SK-MEL-5 (cell line): ENCODE measurements around the gene MYH11. TPM values are rescaled to one million over a fixed set of nuclear protein-coding genes. Genes with fewer than 3 reads are reported as not detected.

Source experiments
- DNase-seq: peaks from one replicate; pipeline ENCODE4 v3.0.0-alpha.2; 2016; ENCODE audit warnings: low read depth, low spot score
- in situ Hi-C: cut with HindIII; loops from 2 replicates; pipeline ENCODE4 v1.10.0; 2016; ENCODE audit warnings: low sequenced_read_pairs, high pct_unique_total_duplicates, low pct_unique_long_range_greater_than_20kb
- total RNA-seq: library from RNA; depleted of rRNA; stranded (reverse); fragments of >200 nt; shearing (Covaris generic); gene quantifications from 2 replicates; pipeline ENCODE4 v1.2.3, GENCODE V29; 2014

Gene MYH11
- total RNA-seq, 1 experiment from 2014 or later = not detected

GRCh38 chr16:15881794-15882379, 25.1 kb upstream of the MYH11 start:
- in situ Hi-C loops = no loop called here
- no peak for DNase-seq

- no peak for DNase-seq
- in situ Hi-C loops = no loop called here
Observed at GRCh38 chr16:15880434-15881308, 23.8 kb upstream of the MYH11 start.

DNA sequence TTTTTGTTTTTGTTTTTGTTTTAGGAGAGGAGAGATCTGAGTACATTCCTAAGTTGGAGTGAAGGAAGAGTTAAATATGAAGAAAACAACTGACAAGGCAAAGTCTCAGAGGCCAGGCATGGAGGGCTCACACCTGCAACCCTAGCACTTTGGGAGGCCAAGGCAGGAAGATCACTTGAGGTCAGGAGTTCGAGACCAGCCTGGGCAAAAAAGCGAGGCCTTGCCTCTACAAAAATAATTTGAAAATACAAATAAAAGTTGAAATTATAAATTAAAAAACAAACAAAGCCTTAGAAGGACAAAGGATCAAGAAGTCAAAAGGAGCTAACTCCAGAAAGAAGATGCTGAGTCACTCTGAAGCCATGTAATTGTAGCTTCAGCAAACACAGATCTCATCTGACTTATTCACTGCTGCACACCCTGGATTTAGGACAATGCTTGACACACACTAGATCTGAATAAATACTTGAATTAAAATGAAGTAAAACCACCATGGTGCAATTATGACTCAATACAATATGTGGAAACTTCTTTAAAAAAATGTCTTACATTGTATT, 22.5 kb upstream of the MYH11 start:
- peak; percentile 17 for DNase-seq
- in situ Hi-C loops = no loop called here

DNA sequence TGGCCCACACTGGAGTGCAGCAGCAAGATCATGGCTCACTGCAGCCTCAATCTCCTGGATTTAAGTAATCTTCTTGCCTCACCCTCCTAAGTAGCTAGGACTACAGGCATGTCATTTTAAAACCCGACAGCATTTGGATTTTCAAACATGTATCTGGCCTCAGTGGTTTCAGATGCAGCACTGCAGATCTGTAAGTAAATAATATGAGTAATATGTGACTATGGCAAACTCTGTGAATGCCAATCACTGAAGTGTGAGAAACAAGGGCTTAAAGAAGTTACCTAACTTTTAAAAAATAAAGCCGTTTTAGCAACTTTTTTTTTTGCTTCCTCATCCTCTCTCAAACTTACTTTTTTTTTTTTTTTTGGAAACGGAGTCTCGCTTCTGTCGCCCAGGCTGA, 19.7 kb upstream of the MYH11 start:
- no peak for DNase-seq
- in situ Hi-C loops = no loop called here

DNA sequence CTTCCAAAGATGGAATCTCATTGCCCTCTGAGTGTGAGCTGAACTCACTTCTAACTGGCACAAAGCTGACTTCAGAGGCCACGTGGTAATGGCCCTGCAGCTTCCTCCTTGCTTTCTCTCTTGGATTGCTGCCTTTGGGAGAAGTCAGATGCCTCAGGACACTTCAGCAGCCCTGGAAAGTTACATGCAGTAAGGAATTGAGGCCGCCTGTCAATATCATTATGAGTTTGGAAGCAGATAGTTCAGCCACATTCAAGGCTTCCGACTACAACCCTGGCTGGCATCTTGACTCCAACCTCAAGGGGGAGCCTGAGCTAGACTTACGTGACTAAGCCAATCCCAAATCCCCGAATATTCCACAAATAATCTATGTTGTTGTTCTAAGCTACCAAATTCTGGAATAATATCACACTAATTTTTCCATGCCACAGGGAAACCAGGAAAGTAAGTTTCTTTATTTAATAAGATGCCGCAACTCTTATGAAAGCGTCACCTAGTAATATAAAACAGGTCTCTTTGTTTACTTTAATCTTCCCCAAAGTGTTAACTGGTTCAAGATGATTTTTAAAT, 18.0 kb upstream of the MYH11 start:
- in situ Hi-C loops = no loop called here
- DNase-seq = peak; percentile 81

DNA sequence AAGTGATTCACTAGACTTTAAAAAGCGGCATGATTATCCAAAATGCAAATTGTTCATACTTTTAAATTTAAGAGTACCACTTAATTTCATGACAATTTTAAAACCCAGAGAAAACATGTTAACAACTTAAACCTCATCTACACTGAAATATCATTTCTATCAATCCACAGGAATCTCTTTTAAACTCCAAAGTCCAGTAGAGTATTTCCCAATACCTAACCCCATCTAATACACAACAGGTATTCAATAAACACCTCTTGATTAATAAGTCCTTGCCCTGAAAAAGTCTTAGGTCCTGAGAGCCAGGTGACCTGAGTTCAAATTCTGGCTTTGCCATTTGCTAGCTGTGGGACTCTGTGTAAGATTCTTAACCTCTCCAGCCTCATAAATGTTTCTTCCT, 16.9 kb upstream of the MYH11 start:
- no peak for DNase-seq
- in situ Hi-C loops = no loop called here

GRCh38 chr16:15873301-15873700, 16.5 kb upstream of the MYH11 start:
- in situ Hi-C loops = no loop called here
- no peak for DNase-seq

- in situ Hi-C loops = no loop called here
- DNase-seq = no peak
Observed at GRCh38 chr16:15870011-15870410, 13.2 kb upstream of the MYH11 start.

DNA sequence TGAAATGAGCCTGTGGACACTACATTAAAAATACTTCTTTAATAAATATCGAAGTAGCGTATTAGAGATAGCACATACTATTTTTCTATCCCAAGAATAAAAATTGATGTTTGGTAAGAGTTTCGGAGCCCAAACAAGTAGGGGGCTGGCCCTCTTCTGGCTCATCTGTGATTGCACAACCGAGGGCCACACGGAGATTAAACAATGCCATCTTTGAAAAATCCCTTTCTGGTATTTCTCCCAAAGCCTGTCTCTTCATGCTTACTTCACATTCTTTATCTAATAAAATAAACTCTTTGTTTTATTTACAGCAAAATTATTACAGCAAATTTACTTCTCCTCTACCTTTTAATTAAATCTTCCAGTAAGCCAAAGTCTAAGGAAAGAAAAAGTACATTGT, 9.6 kb upstream of the MYH11 start:
- DNase-seq = peak; percentile 77
- in situ Hi-C loops = no loop called here

DNA sequence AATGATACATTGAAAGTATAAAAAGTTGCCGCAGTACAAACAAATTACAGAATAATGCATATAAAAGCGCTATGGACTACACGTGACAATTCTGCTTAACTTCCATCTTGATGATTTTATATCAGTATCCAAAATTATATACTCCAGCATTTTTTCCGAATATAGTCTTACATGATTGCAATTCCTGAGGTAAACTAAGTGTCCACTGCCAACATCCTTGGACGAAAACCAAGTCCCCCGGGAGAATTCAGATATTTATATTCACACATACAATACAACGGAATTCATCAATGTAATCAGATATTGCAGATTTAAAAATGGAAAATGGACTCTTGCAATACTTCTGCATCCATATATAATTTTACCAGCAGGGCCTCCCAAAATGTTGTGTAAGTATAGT, 8.9 kb upstream of the MYH11 start:
- no peak for DNase-seq
- in situ Hi-C loops = no loop called here

- in situ Hi-C loops = no loop called here
- no peak for DNase-seq
Observed at GRCh38 chr16:15864939-15865338, 8.1 kb upstream of the MYH11 start.

DNA sequence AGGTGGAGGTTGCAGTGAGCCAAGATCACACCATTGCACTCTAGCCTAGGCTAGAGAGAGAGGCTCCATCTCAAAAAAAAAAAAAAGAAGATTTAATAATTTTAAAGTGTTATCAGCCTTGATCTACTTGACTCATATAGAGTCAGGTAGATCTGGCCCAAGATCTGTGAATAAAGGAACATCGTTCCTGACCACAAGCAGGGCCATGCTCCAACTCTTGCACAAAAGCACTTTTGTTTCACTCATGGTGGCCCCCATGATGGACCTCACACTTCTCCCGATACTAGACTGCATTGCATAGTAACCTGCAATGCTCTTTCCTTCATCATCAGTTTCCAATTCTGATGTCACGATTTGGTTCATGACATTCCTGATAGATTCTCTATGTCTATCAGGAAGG, 5.2 kb upstream of the MYH11 start:
- peak; percentile 14 for DNase-seq
- in situ Hi-C loops = no loop called here

DNA sequence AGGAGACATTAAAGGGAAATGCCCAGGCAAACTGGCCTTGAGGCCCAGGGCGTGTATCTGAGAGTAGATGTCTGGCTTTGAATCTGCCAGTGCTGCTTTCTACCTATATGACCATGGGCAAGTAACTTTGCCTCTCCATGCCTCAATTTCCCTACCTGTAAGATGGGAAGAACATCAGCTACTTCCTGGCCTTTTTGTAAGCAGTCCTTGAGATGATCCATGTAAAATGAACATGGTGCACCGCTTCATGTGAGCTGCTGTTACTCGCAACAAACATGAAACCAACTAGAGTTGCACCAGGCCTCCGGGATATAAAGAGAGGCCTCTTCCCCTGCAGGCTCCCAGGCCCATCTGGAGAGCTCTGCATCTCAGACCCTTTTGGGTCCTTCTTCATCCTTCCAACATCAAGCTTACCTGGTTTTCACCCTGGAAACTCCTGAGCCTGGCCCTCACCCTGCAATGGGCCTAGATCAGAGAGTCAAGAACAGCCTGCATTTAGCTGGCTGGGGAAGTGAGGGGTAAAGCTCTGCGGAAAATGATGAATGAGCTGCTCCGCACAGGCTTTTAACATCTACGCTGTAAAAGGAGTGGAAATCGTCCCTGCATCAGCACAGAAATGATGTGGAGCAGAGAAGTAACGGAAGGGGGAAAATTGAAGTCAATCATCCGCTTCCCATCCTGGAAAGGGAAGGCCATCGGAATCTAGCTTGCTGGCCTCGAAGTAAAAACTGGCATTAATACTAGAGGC, 2.3 kb upstream of the MYH11 start:
- no peak for DNase-seq
- in situ Hi-C loops = no loop called here

DNA sequence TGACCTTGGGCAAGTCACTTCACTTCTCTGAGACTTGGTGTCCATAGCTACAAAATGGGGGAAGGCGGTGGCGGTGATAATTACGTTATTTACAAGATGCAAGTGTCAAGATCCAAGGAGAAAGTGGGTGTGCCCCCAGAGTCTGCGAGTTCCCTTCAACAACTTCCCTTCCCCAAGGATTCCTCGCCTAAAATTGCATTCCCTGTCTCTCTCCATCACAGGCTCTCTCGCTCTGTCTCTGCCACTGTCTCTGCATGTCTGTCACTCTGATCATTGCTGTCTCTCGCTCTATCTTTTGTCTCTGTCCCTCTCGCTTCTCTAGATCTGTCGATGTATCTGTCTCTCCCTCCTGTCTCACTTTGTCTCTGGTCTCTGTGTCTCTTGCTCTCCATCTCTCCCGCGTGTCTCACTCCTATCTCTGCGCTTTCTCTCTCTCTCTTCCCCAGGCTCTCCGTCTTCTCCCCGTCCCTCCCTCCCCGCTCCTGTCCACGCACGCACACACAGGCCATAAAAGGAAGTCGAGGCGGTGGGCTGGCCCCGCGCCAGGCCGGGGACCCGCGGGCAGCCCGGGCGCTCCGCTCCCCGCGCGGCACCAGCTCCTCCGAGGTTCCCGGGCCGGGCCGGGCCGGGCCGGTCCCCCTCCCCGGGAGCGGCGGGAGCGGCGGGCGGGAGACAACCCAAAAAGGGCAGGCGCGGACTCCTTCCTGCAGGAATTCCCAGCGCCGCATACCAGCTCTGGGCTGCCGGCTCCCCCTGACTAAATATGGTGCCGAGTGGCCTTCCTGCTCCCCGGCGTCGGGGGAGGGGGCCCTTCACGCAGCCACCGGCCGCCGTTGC, 1.1 kb upstream of the MYH11 start:
- in situ Hi-C loops = no loop called here
- no peak for DNase-seq

DNA sequence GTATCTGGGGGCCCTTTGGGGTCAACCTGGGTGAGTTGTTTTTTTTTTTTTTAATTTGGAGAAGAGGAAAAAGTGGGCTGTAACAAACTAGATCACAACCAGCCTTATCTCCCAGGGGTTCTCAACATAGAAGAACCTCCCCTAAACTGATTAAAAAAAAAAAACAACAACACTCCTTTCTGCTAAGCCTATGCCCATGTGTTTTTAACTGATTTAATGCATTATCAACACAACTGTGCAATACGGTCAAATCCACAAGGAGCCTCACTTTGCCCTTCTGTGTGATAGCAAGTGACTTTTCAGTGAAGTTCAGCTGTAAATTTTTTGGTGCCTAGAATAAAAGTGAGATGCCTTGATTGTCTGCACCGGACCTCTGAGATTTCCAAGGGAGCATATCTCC, 646 bp downstream of the MYH11 start:
- DNase-seq = no peak
- in situ Hi-C loops = no loop called here

- DNase-seq = no peak
- in situ Hi-C loops = no loop called here
Observed at GRCh38 chr16:15855704-15856003, 1.2 kb downstream of the MYH11 start.

DNA sequence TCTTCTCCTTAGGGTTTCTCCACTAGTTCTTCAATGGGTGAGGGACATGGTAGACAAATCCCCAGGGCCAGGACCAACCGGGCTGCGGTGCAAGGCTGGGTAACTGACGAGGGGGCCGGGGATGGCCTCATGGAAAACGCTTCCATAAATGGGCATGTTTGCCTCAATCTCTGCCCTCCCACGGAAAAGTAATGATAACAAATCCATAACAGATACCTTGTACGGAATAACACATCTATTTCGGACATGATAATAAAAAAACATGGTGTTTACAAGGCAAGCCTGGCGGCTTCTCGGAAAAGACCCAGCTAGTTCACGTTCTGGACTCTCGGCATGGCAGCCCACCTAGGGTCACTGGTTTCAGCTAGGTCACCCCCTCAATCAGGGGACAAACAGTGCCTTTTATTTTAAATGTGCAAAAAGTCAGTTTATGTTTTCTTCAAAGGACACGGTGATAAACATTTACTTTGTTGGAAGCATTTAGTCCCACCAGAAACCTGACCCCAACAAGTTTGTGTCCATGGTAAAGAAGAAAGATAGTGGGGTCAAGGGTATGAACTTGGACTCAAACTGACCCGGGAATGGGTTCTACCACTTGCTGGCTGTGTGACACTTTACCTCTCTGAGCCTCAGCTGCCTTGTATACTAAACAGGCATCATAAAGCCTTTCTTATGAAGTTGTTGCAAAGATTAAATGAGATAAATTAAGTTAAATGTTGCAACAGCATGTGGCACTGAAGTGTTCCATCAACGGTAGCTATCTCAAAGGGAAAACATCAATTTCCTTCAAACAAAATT, 1.7 kb downstream of the MYH11 start:
- in situ Hi-C loops = no loop called here
- no peak for DNase-seq
